Endothelial cell of hepatic sinusoid (primary cell): ENCODE results near the gene TATDN3.
"Not testable (repeated sequence)": the region's sequence is repeated elsewhere in the genome, so short reads cannot be mapped to it uniquely, and the experiment has no call there.

Source experiments
- in situ Hi-C: cut with HindIII; loops from 2 replicates; pipeline ENCODE4 v1.10.0; 2017; ENCODE audit warnings: low sequenced_read_pairs

TATDN3 gene

GRCh38 chr1:212791676-212792395 is at the start of gene TATDN3, which contains the start of gene NSL1:
Gene TATDN3 (plus strand): TSS chr1:212791894. CDS start chr1:212791922, 28 bp downstream.
Gene NSL1 (minus strand): TSS chr1:212791777. CDS start chr1:212791763, 14 bp downstream.
- in situ Hi-C loops = no loop called here

- in situ Hi-C loops = loop anchor here (5.0 kb wide), 1 partner anchor 97 kb away; no protein-coding TSS in a partner anchor
These were observed 47.7 kb upstream of the TATDN3 start for GRCh38 chr1:212743901-212744475.

- in situ Hi-C loops = no loop called here
These were observed 46.4 kb upstream of the TATDN3 start for GRCh38 chr1:212745303-212745702.

GRCh38 chr1:212746546-212746945 is 45.1 kb upstream of the TATDN3 start:
- in situ Hi-C loops = no loop called here

- in situ Hi-C loops = no loop called here
These were observed 41.7 kb upstream of the TATDN3 start for GRCh38 chr1:212749821-212750535.

- in situ Hi-C loops = no loop called here
These were observed 39.3 kb upstream of the TATDN3 start for GRCh38 chr1:212752252-212752933.

GRCh38 chr1:212752934-212753497 is 38.7 kb upstream of the TATDN3 start:
- in situ Hi-C loops = no loop called here

GRCh38 chr1:212753749-212754148 is 37.9 kb upstream of the TATDN3 start:
- in situ Hi-C loops = no loop called here

GRCh38 chr1:212754193-212754592 is 37.5 kb upstream of the TATDN3 start:
- in situ Hi-C loops = no loop called here

GRCh38 chr1:212754680-212755079 is 37.0 kb upstream of the TATDN3 start:
- in situ Hi-C loops = no loop called here

- in situ Hi-C loops = no loop called here
These were observed 32.0 kb upstream of the TATDN3 start for GRCh38 chr1:212759683-212760082.

- in situ Hi-C loops = no loop called here
These were observed 31.4 kb upstream of the TATDN3 start for GRCh38 chr1:212760126-212760823.

- in situ Hi-C loops = no loop called here
These were observed 29.5 kb upstream of the TATDN3 start for GRCh38 chr1:212762234-212762633.

GRCh38 chr1:212762839-212763238 is 28.9 kb upstream of the TATDN3 start:
- in situ Hi-C loops = no loop called here

GRCh38 chr1:212764718-212765281 is 26.9 kb upstream of the TATDN3 start:
- in situ Hi-C loops = not testable (repeated sequence)

- in situ Hi-C loops = not testable (repeated sequence)
These were observed 24.9 kb upstream of the TATDN3 start for GRCh38 chr1:212766825-212767224.

GRCh38 chr1:212769459-212770167 is 22.1 kb upstream of the TATDN3 start:
- in situ Hi-C loops = no loop called here

GRCh38 chr1:212771341-212771740 is 20.4 kb upstream of the TATDN3 start:
- in situ Hi-C loops = no loop called here

GRCh38 chr1:212773011-212773410 is 18.7 kb upstream of the TATDN3 start:
- in situ Hi-C loops = no loop called here
